ENCODE results near the gene KCNF1.

KCNF1 gene

GRCh38 chr2:10876394-10876793 is 35.3 kb upstream of the KCNF1 start:
- no peak overlapping the region for H3K9ac ChIP-seq (ENCODE audit: low read depth, low read length)

DNA sequence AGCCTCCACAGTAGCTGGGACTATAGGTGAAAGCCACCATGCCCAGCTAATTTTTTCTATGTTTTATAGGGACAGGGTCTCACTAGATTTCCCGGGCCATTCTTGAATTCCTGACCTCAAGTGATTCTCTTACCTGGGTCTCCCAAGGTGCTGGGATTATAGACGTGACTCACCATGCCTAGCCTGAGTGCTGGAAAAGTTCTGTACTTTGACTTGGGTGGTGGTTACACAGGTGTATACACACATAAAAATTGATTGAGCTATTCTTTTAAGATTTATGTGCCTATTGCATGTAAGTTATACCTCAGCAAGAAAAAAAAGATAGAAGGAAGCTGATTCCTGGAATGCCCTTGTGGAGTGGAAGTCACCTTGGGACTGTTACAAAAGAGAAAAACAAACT is 34.8 kb upstream of the KCNF1 start:
- H3K9me3 ChIP-seq (ENCODE audit: control insufficient read depth, insufficient read depth, low read length), result peaks cover under 1% of the 10 kb centered on the region
- no peaks in the 10 kb centered on the region; the same call in 1 of the 2 replicates for H3K4me1 ChIP-seq (ENCODE audit: insufficient read depth, low read length)
- no peaks in the 10 kb centered on the region for H3K36me3 ChIP-seq (ENCODE audit: insufficient read depth, low read length)
- H3K9ac ChIP-seq (ENCODE audit: low read depth, low read length), result no peak overlapping the region

More at GRCh38 chr2:10876394-10876793, 35.3 kb upstream of the KCNF1 start:
- Histone ChIP-seq H3K36me3 (ENCODE audit: insufficient read depth, low read length) (no peaks in the 10 kb centered on the region), H3K9me3 (ENCODE audit: control insufficient read depth, insufficient read depth, low read length) (peaks cover 4% of the 10 kb centered on the region), H3K4me1 (ENCODE audit: insufficient read depth, low read length) (no peaks in the 10 kb centered on the region; the same call in 1 of the 2 replicates)

DNA sequence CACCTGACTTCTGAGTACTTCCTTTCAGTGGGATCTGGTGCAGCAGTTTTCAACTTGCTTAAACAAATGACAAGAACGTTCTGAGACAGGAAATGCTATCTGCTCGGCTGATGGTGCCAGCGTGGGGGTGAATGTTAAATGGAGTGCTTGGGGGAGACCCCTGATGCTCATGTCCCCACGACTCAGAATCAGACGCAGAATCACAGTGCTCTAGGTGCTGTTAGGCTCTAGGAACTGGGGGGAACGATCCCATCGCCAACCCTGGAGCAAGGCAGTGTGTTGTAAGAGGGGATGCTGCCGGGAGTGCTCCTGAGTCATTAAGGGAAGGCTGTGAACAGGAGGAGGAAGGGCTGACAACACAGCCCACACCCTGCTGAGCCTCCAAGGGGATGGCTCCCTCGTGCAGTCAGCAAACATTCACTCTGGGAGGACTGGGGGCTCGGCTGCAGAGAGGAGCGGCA is 34.1 kb upstream of the KCNF1 start:
- Histone ChIP-seq H3K36me3 (ENCODE audit: insufficient read depth, low read length) (no peaks in the 10 kb centered on the region), H3K9ac (ENCODE audit: low read depth, low read length) (no peak overlapping the region), H3K4me1 (ENCODE audit: insufficient read depth, low read length) (no peaks in the 10 kb centered on the region; the same call in 1 of the 2 replicates), H3K9me3 (ENCODE audit: control insufficient read depth, insufficient read depth, low read length) (no peaks in the 10 kb centered on the region)

DNA sequence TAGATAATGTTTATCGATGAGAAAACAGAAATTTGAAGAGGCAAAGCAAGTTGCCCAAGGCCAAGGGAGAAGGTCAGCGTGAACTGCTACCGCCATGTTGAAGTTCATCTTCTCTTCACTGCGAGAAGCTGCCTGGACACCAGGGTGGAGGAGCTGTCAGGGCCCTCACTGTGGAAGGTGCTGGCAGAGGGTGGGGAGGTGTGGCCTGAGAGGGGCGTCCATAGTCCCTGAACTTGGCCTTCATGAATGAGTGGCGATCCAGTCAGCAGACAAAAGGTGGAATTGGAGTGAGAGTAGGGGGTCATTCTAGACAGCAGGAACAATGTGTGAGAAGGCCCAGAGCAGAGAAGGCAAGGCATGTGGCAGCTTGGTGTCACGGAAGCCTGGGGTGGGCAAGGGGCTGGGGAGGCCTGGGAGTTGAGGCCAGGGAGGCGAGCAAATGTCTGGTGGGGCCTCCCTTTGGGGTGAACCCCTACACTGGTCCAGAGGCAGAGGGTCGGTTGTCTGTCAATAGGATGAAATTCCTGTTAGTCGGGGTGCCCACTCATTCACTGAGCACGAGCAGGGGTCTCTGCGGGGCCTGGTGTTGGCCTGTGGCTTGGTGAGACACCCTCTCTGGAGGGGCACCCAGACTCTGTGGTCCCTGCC is 33.3 kb upstream of the KCNF1 start:
- no peaks in the 10 kb centered on the region; the same call in 1 of the 2 replicates for H3K4me1 ChIP-seq (ENCODE audit: insufficient read depth, low read length)
- no peaks in the 10 kb centered on the region for H3K36me3 ChIP-seq (ENCODE audit: insufficient read depth, low read length)
- H3K9ac ChIP-seq (ENCODE audit: low read depth, low read length), result no peak overlapping the region
- H3K9me3 ChIP-seq (ENCODE audit: control insufficient read depth, insufficient read depth, low read length), result no peaks in the 10 kb centered on the region

- Histone ChIP-seq H3K9ac (ENCODE audit: low read depth, low read length) (no peak overlapping the region), H3K4me1 (ENCODE audit: insufficient read depth, low read length) (peaks cover 7% of the 10 kb centered on the region), H3K36me3 (ENCODE audit: insufficient read depth, low read length) (no peaks in the 10 kb centered on the region), H3K9me3 (ENCODE audit: control insufficient read depth, insufficient read depth, low read length) (no peaks in the 10 kb centered on the region)
These were observed 32.6 kb upstream of the KCNF1 start for GRCh38 chr2:10879159-10879558.

- no peak overlapping the region for H3K9ac ChIP-seq (ENCODE audit: low read depth, low read length)
- no peaks in the 10 kb centered on the region for H3K9me3 ChIP-seq (ENCODE audit: control insufficient read depth, insufficient read depth, low read length)
- peaks cover 12% of the 10 kb centered on the region for H3K4me1 ChIP-seq (ENCODE audit: insufficient read depth, low read length)
- H3K36me3 ChIP-seq (ENCODE audit: insufficient read depth, low read length), result no peaks in the 10 kb centered on the region
These were observed 31.8 kb upstream of the KCNF1 start for GRCh38 chr2:10879624-10880585.

GRCh38 chr2:10880586-10881321 is 31.0 kb upstream of the KCNF1 start:
- Histone ChIP-seq H3K9ac (ENCODE audit: low read depth, low read length) (no peak overlapping the region), H3K36me3 (ENCODE audit: insufficient read depth, low read length) (no peaks in the 10 kb centered on the region), H3K9me3 (ENCODE audit: control insufficient read depth, insufficient read depth, low read length) (no peaks in the 10 kb centered on the region), H3K4me1 (ENCODE audit: insufficient read depth, low read length) (peaks cover 12% of the 10 kb centered on the region)

- no peaks in the 10 kb centered on the region for H3K36me3 ChIP-seq (ENCODE audit: insufficient read depth, low read length)
These were observed 29.2 kb upstream of the KCNF1 start for GRCh38 chr2:10882568-10882967.

GRCh38 chr2:10883066-10883465 is 28.7 kb upstream of the KCNF1 start:
- Histone ChIP-seq H3K9ac (ENCODE audit: low read depth, low read length) (no peak overlapping the region), H3K4me1 (ENCODE audit: insufficient read depth, low read length) (peaks cover 12% of the 10 kb centered on the region), H3K9me3 (ENCODE audit: control insufficient read depth, insufficient read depth, low read length) (no peaks in the 10 kb centered on the region), H3K36me3 (ENCODE audit: insufficient read depth, low read length) (no peaks in the 10 kb centered on the region)

More at GRCh38 chr2:10882568-10882967, 29.2 kb upstream of the KCNF1 start:
- H3K4me1 ChIP-seq (ENCODE audit: insufficient read depth, low read length), result peaks cover 12% of the 10 kb centered on the region
- no peak overlapping the region for H3K9ac ChIP-seq (ENCODE audit: low read depth, low read length)
- H3K9me3 ChIP-seq (ENCODE audit: control insufficient read depth, insufficient read depth, low read length), result no peaks in the 10 kb centered on the region

DNA sequence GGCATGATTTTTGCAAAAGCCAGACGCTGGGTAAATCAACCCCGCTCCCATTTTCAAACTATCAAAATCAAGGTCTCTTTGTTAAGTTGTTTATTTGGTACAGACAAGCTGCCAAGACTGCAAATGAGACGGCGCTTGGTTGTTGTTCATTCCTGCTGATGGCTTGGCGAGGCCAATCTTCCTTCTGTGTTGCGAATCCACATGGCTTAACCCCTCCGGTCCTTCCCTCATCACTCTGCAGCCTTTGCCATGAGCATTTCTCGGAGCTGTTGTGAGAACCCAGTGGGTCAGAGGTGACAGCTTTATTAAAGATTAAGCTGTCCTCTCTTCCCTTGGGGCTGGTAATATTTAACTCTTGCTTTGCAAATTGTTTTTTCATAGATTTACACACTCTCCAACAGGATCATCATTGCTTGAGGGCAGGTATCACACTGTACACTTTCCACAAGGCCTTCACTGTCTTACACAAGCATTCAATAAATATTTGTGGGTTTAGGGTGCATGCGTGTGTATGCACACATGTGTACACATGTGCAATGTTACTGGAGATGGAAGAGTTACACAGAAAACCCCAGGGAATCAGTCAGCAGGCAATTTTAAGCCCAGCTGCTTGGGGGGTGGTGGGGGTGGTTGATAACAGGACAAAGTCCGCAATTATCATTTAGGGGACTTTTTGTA is 27.8 kb upstream of the KCNF1 start:
- Histone ChIP-seq H3K4me1 (ENCODE audit: insufficient read depth, low read length) (peaks cover 12% of the 10 kb centered on the region), H3K36me3 (ENCODE audit: insufficient read depth, low read length) (no peaks in the 10 kb centered on the region), H3K9ac (ENCODE audit: low read depth, low read length) (no peak overlapping the region), H3K9me3 (ENCODE audit: control insufficient read depth, insufficient read depth, low read length) (no peaks in the 10 kb centered on the region)

GRCh38 chr2:10884574-10884975 is 27.2 kb upstream of the KCNF1 start:
- Histone ChIP-seq H3K4me1 (ENCODE audit: insufficient read depth, low read length) (peaks cover 12% of the 10 kb centered on the region), H3K36me3 (ENCODE audit: insufficient read depth, low read length) (no peaks in the 10 kb centered on the region), H3K9me3 (ENCODE audit: control insufficient read depth, insufficient read depth, low read length) (no peaks in the 10 kb centered on the region), H3K9ac (ENCODE audit: low read depth, low read length) (no peak overlapping the region)

- H3K9ac ChIP-seq (ENCODE audit: low read depth, low read length), result no peak overlapping the region
- H3K36me3 ChIP-seq (ENCODE audit: insufficient read depth, low read length), result no peaks in the 10 kb centered on the region
- H3K9me3 ChIP-seq (ENCODE audit: control insufficient read depth, insufficient read depth, low read length), result no peaks in the 10 kb centered on the region
- H3K4me1 ChIP-seq (ENCODE audit: insufficient read depth, low read length), result peaks cover 12% of the 10 kb centered on the region
These were observed 26.5 kb upstream of the KCNF1 start for GRCh38 chr2:10885094-10885860.

DNA sequence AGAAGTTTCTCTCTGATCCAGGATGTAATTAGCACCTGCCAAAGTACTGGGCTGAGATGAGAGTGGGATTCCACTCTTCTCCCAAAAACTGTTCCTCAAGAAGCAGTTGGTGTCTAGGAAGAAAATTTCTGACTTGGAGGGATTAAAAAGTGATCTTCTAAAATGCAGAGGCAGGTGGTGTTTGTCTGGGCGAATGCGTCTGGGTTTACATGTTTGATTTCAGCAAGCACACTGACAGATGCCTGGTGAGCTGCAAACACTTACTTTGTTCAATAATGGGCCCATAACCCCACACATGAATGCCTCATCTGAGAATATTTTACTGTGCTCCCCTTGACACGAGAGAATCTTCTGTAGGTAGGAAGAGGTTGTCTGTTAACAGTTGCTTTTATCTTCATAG is 24.3 kb upstream of the KCNF1 start:
- H3K36me3 ChIP-seq (ENCODE audit: insufficient read depth, low read length), result no peaks in the 10 kb centered on the region
- no peak overlapping the region for H3K9ac ChIP-seq (ENCODE audit: low read depth, low read length)
- H3K4me1 ChIP-seq (ENCODE audit: insufficient read depth, low read length), result peaks cover 12% of the 10 kb centered on the region
- H3K9me3 ChIP-seq (ENCODE audit: control insufficient read depth, insufficient read depth, low read length), result no peaks in the 10 kb centered on the region
